H7 (cell line): ENCODE results near the gene SCN9A. TPM values are rescaled to one million over a fixed set of nuclear protein-coding genes. Genes with fewer than 3 reads are reported as not detected.

ENCODE experiments used
- DNase-seq: peaks from one replicate; pipeline ENCODE4 v3.0.0; 2012
- H3K27me3 ChIP-seq: 2 replicates; pipeline ENCODE4 v1.6.0; 2011; ENCODE audit warnings: mild to moderate bottlenecking, low read length; ENCODE audit not compliant: control insufficient read depth, insufficient read depth
- H3K36me3 ChIP-seq: replicated peaks from 2 replicates; pipeline ENCODE4 v1.5.1; 2011; ENCODE audit warnings: low read length; ENCODE audit not compliant: control insufficient read depth, insufficient read depth
- H3K4me3 ChIP-seq: 2 replicates; pipeline ENCODE4 v1.5.1; 2011; ENCODE audit warnings: low read depth, mild to moderate bottlenecking, control low read depth, low read length, moderate library complexity; ENCODE audit not compliant: insufficient read depth
- total RNA-seq: library from RNA; depleted of rRNA; stranded (reverse); fragments of >200 nt; shearing (Covaris generic); gene quantifications from 2 replicates; pipeline ENCODE4 v1.2.3, GENCODE V29; 2014

The SCN9A gene
- total RNA-seq, 1 experiment from 2014 or later: 0.90 TPM

- no peaks in the 10 kb centered on the region for H3K36me3 ChIP-seq
- H3K4me3 ChIP-seq: no peak overlapping the region
- no peak for DNase-seq
- no peaks in the 10 kb centered on the region for H3K27me3 ChIP-seq
Measured at GRCh38 chr2:166278856-166279255, 96.9 kb downstream of the SCN9A start.

- DNase-seq: no peak
- no peak overlapping the region for H3K4me3 ChIP-seq
- H3K27me3 ChIP-seq: no peaks in the 10 kb centered on the region
- no peaks in the 10 kb centered on the region for H3K36me3 ChIP-seq
Measured at GRCh38 chr2:166270376-166270775, 105.4 kb downstream of the SCN9A start.

GRCh38 chr2:166269322-166269721, 106.4 kb downstream of the SCN9A start:
- no peak for DNase-seq
- H3K27me3 ChIP-seq: no peaks in the 10 kb centered on the region
- no peak overlapping the region for H3K4me3 ChIP-seq
- H3K36me3 ChIP-seq: no peaks in the 10 kb centered on the region

DNA sequence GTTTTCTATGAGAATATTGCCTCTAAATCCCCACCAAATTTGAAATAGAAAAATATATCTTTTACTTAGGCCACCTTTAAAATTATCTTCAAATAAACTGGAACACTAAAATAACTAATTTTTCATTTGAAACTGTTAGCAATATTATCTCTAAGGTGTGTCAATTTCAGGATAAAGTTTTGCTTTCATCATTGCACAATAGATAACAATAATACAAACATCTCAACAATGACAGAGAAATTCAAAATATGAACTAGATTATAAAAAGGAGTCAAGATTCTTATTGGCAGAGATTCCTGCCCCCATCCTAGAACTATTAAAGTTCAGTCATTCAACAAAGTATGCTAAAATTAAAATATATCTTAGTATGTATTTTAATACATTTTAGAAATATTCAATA, 117.9 kb downstream of the SCN9A start:
- no peaks in the 10 kb centered on the region for H3K27me3 ChIP-seq
- DNase-seq: no peak

DNA sequence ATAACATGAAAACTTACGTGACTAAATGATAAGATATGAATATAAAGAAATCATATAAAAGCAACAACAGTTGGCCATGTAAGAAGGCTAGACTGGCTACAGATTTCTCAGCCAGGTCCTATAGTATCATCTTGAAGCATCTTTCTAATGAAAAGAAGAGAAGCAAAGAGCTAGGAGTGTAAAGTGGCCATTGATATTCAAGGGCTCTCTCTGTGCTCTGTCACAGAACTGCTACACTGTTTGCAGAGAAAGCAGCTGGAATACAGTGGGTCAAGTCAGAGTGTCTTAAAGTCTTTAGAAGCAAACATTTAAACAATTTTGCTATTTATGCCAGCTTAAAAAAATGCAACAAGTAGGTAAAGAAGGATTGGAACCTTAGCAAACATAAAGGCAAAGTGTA, 118.8 kb downstream of the SCN9A start:
- no peak for DNase-seq
- Histone ChIP-seq H3K36me3 (no peaks in the 10 kb centered on the region), H3K27me3 (no peaks in the 10 kb centered on the region), H3K4me3 (no peak overlapping the region)

More for the DNA sequence above, 117.9 kb downstream of the SCN9A start:
- Histone ChIP-seq H3K4me3 (no peak overlapping the region), H3K36me3 (no peaks in the 10 kb centered on the region)

GRCh38 chr2:166249318-166249717, 126.4 kb downstream of the SCN9A start:
- Histone ChIP-seq H3K4me3 (no peak overlapping the region), H3K27me3 (no peaks in the 10 kb centered on the region), H3K36me3 (no peaks in the 10 kb centered on the region)
- DNase-seq: no peak

DNA sequence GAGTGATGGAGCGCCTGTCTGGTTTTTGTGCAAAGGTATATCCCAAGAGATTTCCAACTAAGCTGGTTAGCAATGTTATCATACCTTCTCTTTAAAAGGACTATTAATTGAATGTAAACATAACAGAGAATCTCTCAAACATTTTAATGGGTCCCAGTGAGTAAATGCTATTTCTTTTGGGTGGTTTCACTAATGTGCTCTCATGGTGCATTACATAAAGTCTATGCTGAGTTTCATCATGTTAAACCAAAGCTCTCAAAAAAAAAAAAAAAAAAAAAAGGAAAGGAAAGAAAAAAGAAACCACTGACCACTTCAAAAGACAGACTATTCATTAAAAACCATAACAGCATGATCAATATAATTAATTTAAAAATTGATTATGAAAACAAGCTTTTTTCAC, 128.8 kb downstream of the SCN9A start:
- no peaks in the 10 kb centered on the region for H3K36me3 ChIP-seq
- H3K4me3 ChIP-seq: no peak overlapping the region
- no peaks in the 10 kb centered on the region for H3K27me3 ChIP-seq
- DNase-seq: no peak

DNA sequence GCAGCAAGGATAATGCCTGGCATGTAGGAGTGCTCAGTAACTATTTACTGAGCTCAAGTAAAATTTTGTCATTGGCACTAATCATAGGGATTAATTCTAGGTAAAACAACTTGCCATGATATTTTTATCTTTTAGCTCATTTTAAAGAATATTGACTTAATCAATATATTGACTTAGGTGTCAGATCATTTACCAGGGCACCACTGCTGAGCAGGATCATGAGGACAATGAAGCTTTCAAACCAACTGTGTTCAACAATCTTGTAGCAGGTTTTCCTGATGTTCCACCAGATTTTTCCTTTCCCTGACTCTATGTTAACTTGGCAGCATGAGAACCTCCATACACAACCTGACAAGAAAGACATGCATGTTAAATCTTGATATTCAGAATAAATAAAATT, 133.4 kb downstream of the SCN9A start:
- H3K27me3 ChIP-seq: no peaks in the 10 kb centered on the region
- H3K36me3 ChIP-seq: no peaks in the 10 kb centered on the region
- DNase-seq: no peak
- no peak overlapping the region for H3K4me3 ChIP-seq

DNA sequence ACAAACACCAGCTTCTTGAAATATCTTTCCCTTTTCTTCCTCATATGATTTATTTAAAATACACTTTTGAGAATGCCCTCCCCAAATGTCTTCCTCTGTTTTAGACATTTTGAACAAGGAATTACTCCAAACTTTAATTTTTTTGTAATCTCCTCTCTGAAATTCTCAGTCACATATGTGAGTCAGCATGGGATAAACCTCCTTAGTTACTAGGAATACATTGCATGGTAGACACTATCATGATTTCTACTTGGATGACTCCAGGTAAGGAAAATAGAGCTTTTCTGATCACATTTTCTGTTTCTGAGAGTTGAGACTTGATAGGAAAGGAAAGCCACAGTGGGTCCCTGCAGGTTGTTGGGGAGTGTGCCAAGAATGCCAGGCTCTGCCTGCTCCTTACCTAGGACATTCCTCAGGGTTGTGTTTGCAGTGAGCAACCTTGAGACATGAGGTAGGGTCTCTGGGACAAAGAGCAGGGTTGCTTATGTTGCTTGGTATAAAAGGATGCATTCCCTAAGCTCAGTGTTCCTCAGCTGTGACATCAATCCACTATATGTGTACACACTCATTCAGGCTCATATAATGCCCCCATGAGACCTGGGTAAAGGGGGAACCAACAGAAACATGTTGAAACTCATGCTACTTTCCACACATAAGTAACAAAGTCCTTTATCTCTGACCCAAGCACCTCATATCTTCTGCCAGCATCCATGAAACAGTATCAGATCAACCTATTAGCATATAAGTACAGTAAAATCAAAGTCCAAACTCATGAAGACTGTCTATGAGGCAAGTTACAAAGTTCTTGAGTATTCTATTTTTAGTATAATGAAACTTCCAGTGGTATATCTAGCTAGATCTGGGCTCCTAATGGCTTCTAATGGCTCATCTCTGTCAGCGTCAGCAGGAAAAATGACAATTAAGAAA, 135.1 kb downstream of the SCN9A start:
- no peak for DNase-seq
- Histone ChIP-seq H3K4me3 (no peak overlapping the region), H3K36me3 (no peaks in the 10 kb centered on the region), H3K27me3 (no peaks in the 10 kb centered on the region)

GRCh38 chr2:166239548-166239947, 136.2 kb downstream of the SCN9A start:
- no peaks in the 10 kb centered on the region for H3K27me3 ChIP-seq
- H3K4me3 ChIP-seq: no peak overlapping the region
- H3K36me3 ChIP-seq: no peaks in the 10 kb centered on the region
- no peak for DNase-seq

DNA sequence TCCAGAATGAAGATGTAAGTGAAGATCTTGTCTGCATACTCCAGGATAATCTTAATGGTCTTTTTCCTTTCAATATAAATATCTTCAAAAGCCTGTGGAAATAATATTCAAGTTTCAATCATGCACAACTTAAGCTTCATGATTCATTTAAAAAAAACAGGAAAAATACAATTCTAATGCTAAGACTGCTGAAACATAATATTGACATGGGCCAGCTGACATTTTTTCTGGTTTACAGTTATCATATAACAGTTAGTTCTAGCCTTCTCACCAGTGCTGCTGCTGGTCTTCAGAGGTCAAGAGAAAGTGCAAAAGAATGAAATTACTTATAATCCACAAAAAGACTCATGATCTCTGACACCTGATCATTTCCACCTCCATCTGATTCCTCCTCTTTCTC, 137.6 kb downstream of the SCN9A start:
- no peak for DNase-seq
- Histone ChIP-seq H3K4me3 (no peak overlapping the region), H3K36me3 (no peaks in the 10 kb centered on the region), H3K27me3 (no peaks in the 10 kb centered on the region)

DNA sequence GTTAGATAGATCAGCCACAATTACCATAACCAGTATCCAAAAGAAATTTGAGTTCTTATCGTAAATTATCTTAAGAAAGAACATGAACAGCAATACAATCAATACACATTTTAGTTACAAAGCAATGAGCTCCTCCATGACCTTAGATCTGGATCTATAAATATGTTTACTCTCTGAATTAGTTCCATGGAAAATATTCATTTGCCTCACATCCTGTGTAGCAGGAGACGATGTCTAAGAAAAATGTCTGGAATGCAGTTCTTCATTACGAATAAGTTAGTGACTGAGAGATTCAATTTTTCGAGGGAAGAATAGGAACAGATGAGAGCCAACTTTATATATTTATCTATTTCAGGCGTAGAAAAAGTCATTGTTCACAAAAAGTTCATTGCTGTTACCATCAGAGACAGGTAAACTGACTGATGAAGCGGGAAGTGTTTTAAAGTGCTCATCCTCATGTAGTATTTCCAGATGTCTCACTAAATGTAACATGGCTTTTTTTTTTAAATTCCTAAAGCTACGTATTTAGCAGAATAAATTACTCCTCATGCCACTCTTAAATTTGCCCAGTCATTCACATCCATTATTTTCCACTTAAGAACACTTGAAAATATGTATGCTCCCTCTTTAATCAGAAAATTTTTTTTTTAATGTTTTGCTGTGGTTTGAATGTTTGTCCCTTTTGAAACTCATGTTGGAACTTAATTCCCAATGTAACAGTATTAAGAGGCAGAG, 141.5 kb downstream of the SCN9A start:
- no peaks in the 10 kb centered on the region for H3K36me3 ChIP-seq
- DNase-seq: no peak

GRCh38 chr2:166233244-166233643, 142.5 kb downstream of the SCN9A start:
- no peaks in the 10 kb centered on the region for H3K36me3 ChIP-seq
- H3K27me3 ChIP-seq: no peaks in the 10 kb centered on the region
- no peak overlapping the region for H3K4me3 ChIP-seq
- DNase-seq: no peak

More for the DNA sequence above, 141.5 kb downstream of the SCN9A start:
- H3K27me3 ChIP-seq: no peaks in the 10 kb centered on the region
- H3K4me3 ChIP-seq: no peak overlapping the region

DNA sequence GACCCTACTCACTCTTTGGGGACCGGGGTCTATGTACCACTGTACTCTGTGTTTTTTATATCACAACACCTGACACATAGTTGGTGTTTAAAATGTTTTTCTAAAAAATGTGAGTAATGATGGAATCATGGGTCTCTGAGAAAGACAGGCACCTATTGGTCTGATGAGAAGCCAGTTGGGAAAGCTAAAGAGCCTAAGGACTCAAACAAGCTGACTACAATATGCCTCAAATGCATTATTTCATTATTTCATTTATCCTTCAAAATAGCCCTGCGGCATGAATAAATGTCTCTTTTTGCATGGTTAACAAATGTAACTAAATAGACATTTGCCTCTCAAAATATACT, 145.0 kb downstream of the SCN9A start:
- no peak overlapping the region for H3K4me3 ChIP-seq
- no peaks in the 10 kb centered on the region for H3K27me3 ChIP-seq
- H3K36me3 ChIP-seq: no peaks in the 10 kb centered on the region
- no peak for DNase-seq

DNA sequence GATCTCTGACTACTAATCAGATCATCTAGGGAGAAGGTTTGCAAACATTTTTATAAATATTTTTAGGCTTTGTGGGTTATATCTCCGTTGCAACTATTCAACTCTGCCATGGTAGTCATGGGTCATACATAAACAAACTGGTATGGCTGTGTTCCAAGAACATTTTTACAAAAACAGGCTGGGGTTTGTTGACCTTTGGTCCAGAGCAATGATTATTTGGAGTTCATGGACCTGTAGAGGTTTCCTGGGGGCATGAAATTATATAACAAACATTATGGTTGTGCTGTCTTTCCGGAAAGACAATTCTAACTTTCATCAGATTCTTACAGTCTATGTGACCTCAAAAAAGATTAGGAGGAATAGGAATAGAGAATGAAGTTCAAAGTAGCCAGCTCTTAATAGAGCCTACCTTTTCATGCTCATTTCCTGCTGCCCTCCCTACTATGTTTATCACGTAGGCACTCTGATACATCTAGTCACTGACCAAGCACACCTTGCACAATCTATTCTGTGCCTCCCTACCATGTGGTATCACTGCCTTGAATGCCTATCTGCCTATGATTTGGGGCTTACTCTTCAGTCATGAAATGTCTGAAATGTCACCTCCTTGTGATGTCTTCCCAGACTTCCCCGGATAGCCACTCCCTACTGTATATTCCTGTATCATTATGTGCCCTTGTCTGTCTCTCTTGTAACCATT, 145.6 kb downstream of the SCN9A start:
- Histone ChIP-seq H3K4me3 (no peak overlapping the region), H3K36me3 (no peaks in the 10 kb centered on the region), H3K27me3 (no peaks in the 10 kb centered on the region)
- DNase-seq: no peak
